CD14-positive monocyte (primary cell): ENCODE measurements around the gene RNF44. TPM values are rescaled to one million over a fixed set of nuclear protein-coding genes. Genes with fewer than 3 reads are reported as not detected.

Source experiments
- DNase-seq, 3 donors: peaks; one replicate each; pipeline ENCODE4 v3.0.0-alpha.2; 2011 to 2022
- H2AFZ ChIP-seq: 2 replicates; pipeline ENCODE4 v1.6.0; 2012; ENCODE audit warnings: mild to moderate bottlenecking, low read depth, low read length, inconsistent platforms; ENCODE audit not compliant: insufficient read depth, poor library complexity, severe bottlenecking
- H3K27ac ChIP-seq, 2 donors: 1 replicate in 1 of 2; 2 replicates in 1 of 2; pipeline ENCODE4 v1.5.1; 2012 to 2013; ENCODE audit warnings: low read length in 2 of 2, control low read depth in 1 of 2, inconsistent platforms in 1 of 2, low read depth in 1 of 2, mild to moderate bottlenecking in 1 of 2
- H3K27me3 ChIP-seq, 2 donors: one replicate each; pipeline versions ENCODE4 v1.6.0 to v1.6.1; 2011 to 2013; ENCODE audit warnings: low read length in 2 of 2; ENCODE audit not compliant: control insufficient read depth in 2 of 2, insufficient read depth in 2 of 2
- H3K36me3 ChIP-seq, 2 donors: replicated peaks in 1 of 2; 1 replicate in 1 of 2; 2 replicates in 1 of 2; pipeline versions ENCODE4 v1.5.1 to v1.6.1; 2012 to 2013; ENCODE audit warnings: low read length in 2 of 2, control low read depth in 1 of 2, inconsistent platforms in 1 of 2, mild to moderate bottlenecking in 1 of 2; ENCODE audit not compliant: insufficient read depth in 2 of 2, control insufficient read depth in 1 of 2
- H3K4me1 ChIP-seq, 2 donors: 1 replicate in 1 of 2; 2 replicates in 1 of 2; pipeline versions ENCODE4 v1.5.1 to v1.6.1; 2012 to 2013; ENCODE audit warnings: low read length in 2 of 2, control low read depth in 1 of 2, inconsistent platforms in 1 of 2, mild to moderate bottlenecking in 1 of 2, moderate library complexity in 1 of 2; ENCODE audit not compliant: insufficient read depth in 2 of 2, control insufficient read depth in 1 of 2
- H3K4me2 ChIP-seq: replicated peaks from 2 replicates; pipeline ENCODE3; 2012; ENCODE audit warnings: low read length, moderate library complexity, mild to moderate bottlenecking; ENCODE audit not compliant: poor library complexity, severe bottlenecking; ENCODE audit errors: extremely low read depth
- H3K4me3 ChIP-seq, 3 experiments: fragments of 200-600 bp in 1 of 3; sonication (generic) in 1 of 3; replicated peaks in 1 of 3; 1 replicate in 2 of 3; 2 replicates in 1 of 3; pipeline ENCODE4 v1.5.1; 2011 to 2013; ENCODE audit warnings: low read length in 3 of 3, mild to moderate bottlenecking in 3 of 3, control low read depth in 2 of 3, low read depth in 2 of 3, inconsistent platforms in 1 of 3, moderate library complexity in 1 of 3
- H3K79me2 ChIP-seq: 2 replicates; pipeline ENCODE4 v1.6.0; 2012; ENCODE audit warnings: mild to moderate bottlenecking, control low read depth, inconsistent platforms, low read length, moderate library complexity; ENCODE audit not compliant: insufficient read depth
- H3K9ac ChIP-seq: 2 replicates; pipeline ENCODE4 v1.6.0; 2017; ENCODE audit warnings: low read length, mild to moderate bottlenecking; ENCODE audit not compliant: insufficient read depth, poor library complexity, severe bottlenecking
- H3K9me3 ChIP-seq, 2 donors: replicated peaks in 1 of 2; 1 replicate in 1 of 2; 2 replicates in 1 of 2; pipeline versions ENCODE4 v1.5.1 to v1.6.1; 2012 to 2013; ENCODE audit warnings: low read length in 2 of 2, control low read depth in 1 of 2; ENCODE audit not compliant: control insufficient read depth in 1 of 2, insufficient read depth in 1 of 2
- H4K20me1 ChIP-seq: 2 replicates; pipeline ENCODE4 v1.6.0; 2012; ENCODE audit warnings: mild to moderate bottlenecking, low read length, control low read depth, moderate library complexity; ENCODE audit not compliant: insufficient read depth
- H3K27ac Mint-ChIP-seq, 7 donors: one replicate each; pipeline ENCODE4 v1.8.0; 2020; ENCODE audit warnings: mild to moderate bottlenecking in 7 of 7, mixed read lengths in 7 of 7, moderate library complexity in 6 of 7, inconsistent platforms in 2 of 7
- H3K27me3 Mint-ChIP-seq, 3 donors: one replicate each; pipeline ENCODE4 v1.8.0; 2021 to 2022; ENCODE audit warnings: low read depth in 3 of 3, mild to moderate bottlenecking in 3 of 3, mixed read lengths in 3 of 3, moderate library complexity in 3 of 3, inconsistent platforms in 1 of 3
- H3K36me3 Mint-ChIP-seq, 2 donors: one replicate each; pipeline ENCODE4 v1.8.0; 2020; ENCODE audit warnings: mixed read lengths in 2 of 2, inconsistent platforms in 1 of 2, mild to moderate bottlenecking in 1 of 2
- H3K4me1 Mint-ChIP-seq: one replicate; pipeline ENCODE4 v1.8.0; 2020; ENCODE audit warnings: mild to moderate bottlenecking, mixed read lengths
- H3K4me3 Mint-ChIP-seq, 2 donors: one replicate each; pipeline ENCODE4 v1.8.0; 2020; ENCODE audit warnings: mild to moderate bottlenecking in 2 of 2, mixed read lengths in 2 of 2, moderate library complexity in 1 of 2
- H3K9me3 Mint-ChIP-seq, 7 donors: one replicate each; pipeline ENCODE4 v1.8.0; 2020 to 2022; ENCODE audit warnings: mixed read lengths in 7 of 7, mild to moderate bottlenecking in 6 of 7, moderate library complexity in 6 of 7, inconsistent platforms in 2 of 7
- WGBS: methylation state at CpG from one replicate; pipeline ENCODE4 v1.1.5; 2013; ENCODE audit warnings: missing lambda C conversion rate; ENCODE audit not compliant: insufficient coverage; 5-methylcytosine and 5-hydroxymethylcytosine counted together
- intact Hi-C, 2 donors: fragments of 100-400 bp; cut with micrococcal nuclease; formaldehyde crosslinking; loops; one replicate each; pipeline versions ENCODE4 v1.15.0 to v1.15.1; 2023
- polyA plus RNA-seq, 3 donors: library from polyadenylated mRNA; depleted of rRNA in 1 of 3; unstranded in 2 of 3; stranded (reverse) in 1 of 3; fragments of 300-500 nt in 2 of 3; fragments of >200 nt in 1 of 3; fragmentation: Illumina TruSeq in 2 of 3; gene quantifications; 1 replicate in 2 of 3; 2 replicates in 1 of 3; pipeline ENCODE4 v1.2.3, GENCODE V29; 2012 to 2021
- TF ChIP-seq, protein P1 (sequence below): fragments of 200-600 bp; IDR thresholded peaks from one replicate; pipeline ENCODE4 v1.8.0; 2022; ENCODE audit warnings: antibody characterized with exemption, mild to moderate bottlenecking

Gene RNF44
- polyA plus RNA-seq, 3 donors, result 1.9 to 133 (median 3.1) TPM

DNA sequence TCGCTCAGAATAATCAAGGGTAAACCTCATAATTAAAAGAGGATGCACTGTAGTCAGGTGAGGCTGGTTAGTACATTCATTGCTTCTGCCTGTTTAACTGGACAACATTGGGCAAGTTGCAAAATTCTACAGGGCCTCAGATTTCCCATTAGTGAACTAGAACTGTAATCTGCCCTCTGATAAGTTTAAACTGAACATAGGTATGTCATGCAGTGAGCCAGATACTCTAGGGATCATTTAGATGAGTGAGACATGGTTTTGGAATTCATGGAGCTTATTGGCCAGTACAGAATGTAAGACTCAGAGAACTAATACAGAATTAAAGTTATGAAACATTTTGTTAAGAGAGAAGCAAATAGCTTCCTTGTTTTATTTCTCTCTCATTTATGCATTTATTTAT is 35.9 kb downstream of the RNF44 start:
- no peak overlapping the region for H3K27ac Mint-ChIP-seq
- no peaks in the 10 kb centered on the region for H3K27me3 Mint-ChIP-seq
- H3K27ac ChIP-seq, result peak overlapping the region in 1 of 2 donors; percentile 11
- intact Hi-C loops, result no loop called here
- H3K36me3 ChIP-seq, result peaks cover 84 to 100% of the 10 kb centered on the region in 2 donors
- no peak overlapping the region for H3K4me3 ChIP-seq
- no peaks in the 10 kb centered on the region for H3K9me3 Mint-ChIP-seq
- H3K9me3 ChIP-seq, result no peaks in the 10 kb centered on the region
- peaks cover 80 to 96% of the 10 kb centered on the region in 2 donors for H3K36me3 Mint-ChIP-seq
- H3K9ac ChIP-seq, result no peak overlapping the region
- H2AFZ ChIP-seq, result no peak overlapping the region
- DNase-seq, result no peak
- TF ChIP-seq, protein P1, sequence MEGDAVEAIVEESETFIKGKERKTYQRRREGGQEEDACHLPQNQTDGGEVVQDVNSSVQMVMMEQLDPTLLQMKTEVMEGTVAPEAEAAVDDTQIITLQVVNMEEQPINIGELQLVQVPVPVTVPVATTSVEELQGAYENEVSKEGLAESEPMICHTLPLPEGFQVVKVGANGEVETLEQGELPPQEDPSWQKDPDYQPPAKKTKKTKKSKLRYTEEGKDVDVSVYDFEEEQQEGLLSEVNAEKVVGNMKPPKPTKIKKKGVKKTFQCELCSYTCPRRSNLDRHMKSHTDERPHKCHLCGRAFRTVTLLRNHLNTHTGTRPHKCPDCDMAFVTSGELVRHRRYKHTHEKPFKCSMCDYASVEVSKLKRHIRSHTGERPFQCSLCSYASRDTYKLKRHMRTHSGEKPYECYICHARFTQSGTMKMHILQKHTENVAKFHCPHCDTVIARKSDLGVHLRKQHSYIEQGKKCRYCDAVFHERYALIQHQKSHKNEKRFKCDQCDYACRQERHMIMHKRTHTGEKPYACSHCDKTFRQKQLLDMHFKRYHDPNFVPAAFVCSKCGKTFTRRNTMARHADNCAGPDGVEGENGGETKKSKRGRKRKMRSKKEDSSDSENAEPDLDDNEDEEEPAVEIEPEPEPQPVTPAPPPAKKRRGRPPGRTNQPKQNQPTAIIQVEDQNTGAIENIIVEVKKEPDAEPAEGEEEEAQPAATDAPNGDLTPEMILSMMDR, result no peak
- H3K27me3 ChIP-seq, result no peaks in the 10 kb centered on the region
- no peak overlapping the region for H3K4me2 ChIP-seq
- H3K4me3 Mint-ChIP-seq, result no peak overlapping the region
- no peaks in the 10 kb centered on the region for H4K20me1 ChIP-seq
- no peaks in the 10 kb centered on the region for H3K79me2 ChIP-seq
- no peaks in the 10 kb centered on the region for H3K4me1 ChIP-seq
- no CpG with 5 or more reads among the region's 1 CpG for WGBS
- no peaks in the 10 kb centered on the region for H3K4me1 Mint-ChIP-seq

- peaks cover 82 to 96% of the 10 kb centered on the region in 2 donors for H3K36me3 Mint-ChIP-seq
- WGBS, result no CpG with 5 or more reads among the region's 3 CpGs
- no peak overlapping the region for H3K4me3 ChIP-seq
Measured at GRCh38 chr5:176500511-176500910, 36.7 kb downstream of the RNF44 start.

More at GRCh38 chr5:176500511-176500910, 36.7 kb downstream of the RNF44 start:
- intact Hi-C loops, result no loop called here
- H3K4me3 Mint-ChIP-seq, result no peak overlapping the region
- H3K36me3 ChIP-seq, result peaks cover 90 to 100% of the 10 kb centered on the region in 2 donors
- H2AFZ ChIP-seq, result no peak overlapping the region
- H3K9ac ChIP-seq, result no peak overlapping the region
- no peaks in the 10 kb centered on the region for H3K27me3 ChIP-seq
- H3K4me1 ChIP-seq, result no peaks in the 10 kb centered on the region
- H3K27ac ChIP-seq, result no peak overlapping the region
- no peaks in the 10 kb centered on the region for H3K79me2 ChIP-seq
- H4K20me1 ChIP-seq, result no peaks in the 10 kb centered on the region
- H3K4me1 Mint-ChIP-seq, result no peaks in the 10 kb centered on the region
- H3K9me3 ChIP-seq, result no peaks in the 10 kb centered on the region
- no peaks in the 10 kb centered on the region for H3K9me3 Mint-ChIP-seq
- no peak overlapping the region for H3K4me2 ChIP-seq
- peak overlapping the region in 1 of 7 donors; percentile 63 for H3K27ac Mint-ChIP-seq
- DNase-seq, result no peak
- TF ChIP-seq, protein P1, result no peak
- H3K27me3 Mint-ChIP-seq, result no peaks in the 10 kb centered on the region
